HK-2 (cell line): ENCODE results near the gene SPECC1L.

Experiments used
- DNase-seq: peaks from one replicate; pipeline ENCODE4 v3.0.0-alpha.2; 2018; ENCODE audit not compliant: unreplicated experiment

SPECC1L gene

DNA sequence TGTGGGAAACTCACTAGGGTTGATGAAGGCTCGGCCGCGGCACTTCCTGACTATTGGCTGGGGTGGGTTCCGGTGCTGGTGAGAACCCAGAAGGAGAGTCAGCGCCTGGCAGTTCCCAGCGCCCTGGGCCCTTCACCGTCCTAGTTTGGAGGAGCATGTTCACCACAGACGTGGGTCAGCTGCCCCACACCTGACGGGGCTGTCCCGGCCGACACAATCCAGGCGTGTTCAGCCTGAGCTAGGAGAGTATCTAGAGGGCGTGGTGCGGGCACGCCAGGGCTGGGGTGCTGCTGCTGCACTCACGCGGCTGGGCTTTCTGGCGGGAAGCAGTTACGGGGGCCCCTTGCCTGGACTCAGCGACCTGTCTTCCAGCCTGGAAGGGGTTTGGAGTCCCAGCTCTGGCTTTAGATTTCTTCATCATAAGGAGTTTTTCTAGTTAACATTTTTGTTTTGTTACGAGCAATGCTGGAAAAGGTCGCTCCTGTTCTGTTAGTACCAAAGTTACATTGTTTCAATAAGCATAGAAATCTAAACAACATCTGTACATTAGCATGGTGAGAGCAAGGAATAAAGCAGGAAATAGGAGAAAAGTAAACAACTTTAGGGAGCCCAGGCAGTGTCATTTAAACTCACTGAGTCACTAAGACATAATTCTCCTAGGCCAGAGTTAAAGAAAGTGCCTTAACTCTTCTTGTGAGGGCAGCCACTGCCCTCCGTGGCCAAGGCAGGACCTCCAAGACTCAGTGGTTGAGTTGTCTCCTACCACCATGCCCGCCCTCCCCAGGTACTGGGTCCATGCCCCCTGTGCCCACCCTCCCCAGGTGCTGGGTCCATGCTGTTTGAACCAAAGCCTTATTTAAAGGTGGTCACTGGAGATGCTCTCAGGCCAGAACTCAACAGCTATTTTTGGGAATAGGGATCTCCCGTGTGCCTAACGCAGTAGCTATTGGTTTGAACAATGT lies 144.6 kb downstream of the SPECC1L start:
- DNase-seq, result no peak

DNA sequence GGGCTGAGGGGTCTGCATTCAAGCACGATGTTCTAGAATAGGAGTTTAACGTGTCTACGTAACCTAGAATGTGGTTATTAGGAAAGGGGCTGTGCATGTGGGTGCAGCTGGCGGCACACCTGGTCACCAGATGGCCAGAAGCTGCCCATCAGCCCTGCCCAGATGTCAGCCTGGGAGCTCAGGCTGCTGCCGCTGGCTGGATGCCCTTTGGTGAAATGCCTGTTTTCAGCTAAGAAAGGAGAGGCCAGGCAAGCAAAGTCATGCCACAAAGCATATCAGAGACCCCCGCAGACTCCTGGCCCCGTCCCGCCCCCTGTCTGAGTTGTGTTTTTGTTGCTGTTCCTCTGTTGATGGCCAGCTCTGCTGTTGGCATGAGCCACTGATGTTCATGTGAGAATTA lies 145.5 kb downstream of the SPECC1L start:
- no peak for DNase-seq

DNA sequence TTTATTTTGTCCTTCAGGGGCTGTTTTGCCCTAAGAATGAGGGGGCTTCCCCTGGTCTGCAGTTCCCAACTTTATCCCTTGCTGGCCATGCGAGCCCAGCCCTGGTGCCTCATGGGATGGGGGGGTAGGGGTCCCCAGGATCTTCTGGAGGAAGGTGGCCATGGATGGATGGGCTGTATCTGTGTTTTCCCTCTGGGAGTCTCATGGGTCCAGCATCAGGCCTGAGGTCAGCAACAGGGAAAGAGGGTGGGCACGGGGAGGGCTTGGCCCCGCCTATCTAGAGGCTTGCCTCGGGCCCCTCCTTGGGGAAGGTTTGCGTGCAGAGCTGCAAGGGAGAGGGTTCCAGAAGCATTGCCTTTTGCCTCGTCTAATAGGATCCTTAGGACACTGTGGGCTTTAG lies 146.0 kb downstream of the SPECC1L start:
- no peak for DNase-seq

DNA sequence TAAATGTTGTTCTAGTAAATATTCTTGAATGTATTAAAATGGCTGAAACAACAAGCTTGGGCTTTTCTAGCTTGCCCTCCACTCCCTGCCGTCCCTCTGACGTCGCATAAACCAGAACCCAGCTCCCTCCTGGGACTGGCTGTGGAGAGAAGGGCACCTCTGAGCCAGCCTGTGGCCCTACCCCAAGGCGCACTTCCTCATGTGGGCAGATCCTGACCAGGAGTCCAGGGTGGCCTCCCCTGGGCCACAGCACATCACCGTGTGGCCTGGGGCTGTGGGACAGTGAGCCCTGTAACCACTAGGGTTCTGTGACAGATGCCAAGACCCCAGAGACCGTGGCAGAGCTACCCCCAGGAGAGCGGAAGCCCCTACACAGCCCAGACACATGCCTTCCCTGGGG lies 146.6 kb downstream of the SPECC1L start:
- no peak for DNase-seq

DNA sequence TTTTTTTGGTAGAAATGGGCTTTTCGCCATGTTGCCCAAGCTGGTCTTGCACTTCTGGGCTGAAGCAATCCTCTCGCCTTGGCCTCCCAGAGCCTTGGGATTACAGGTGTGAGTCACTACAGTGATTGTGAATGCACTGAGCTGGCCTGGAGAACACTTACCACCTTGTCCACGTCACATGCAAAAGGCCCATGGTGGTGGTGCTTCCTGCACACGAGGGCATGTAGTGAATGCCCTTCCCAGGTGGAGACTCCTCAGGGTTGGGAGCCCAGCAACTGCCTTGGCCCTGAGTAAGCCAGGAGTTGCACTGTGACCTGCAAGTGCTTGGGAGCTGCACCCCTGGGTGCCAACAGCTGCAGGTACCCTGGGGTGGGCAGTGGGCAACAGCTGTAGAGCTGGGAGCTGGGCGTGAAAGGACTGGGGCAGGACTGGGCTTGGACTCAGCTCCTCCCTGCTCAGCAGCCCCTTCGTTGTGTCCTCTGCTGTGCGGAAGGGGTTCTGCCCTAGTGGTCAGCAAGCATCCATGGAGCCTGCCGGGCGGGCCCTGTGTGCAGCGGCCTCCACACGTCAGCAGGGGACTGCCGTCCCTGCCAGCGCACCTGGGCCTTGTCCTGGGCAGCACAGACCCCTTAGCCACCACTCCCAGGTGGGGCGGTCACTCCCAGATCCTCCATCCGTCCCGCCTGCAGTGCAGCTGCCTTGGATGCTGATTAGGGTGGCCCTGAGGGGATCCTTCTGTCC lies 147.4 kb downstream of the SPECC1L start:
- DNase-seq, result no peak

DNA sequence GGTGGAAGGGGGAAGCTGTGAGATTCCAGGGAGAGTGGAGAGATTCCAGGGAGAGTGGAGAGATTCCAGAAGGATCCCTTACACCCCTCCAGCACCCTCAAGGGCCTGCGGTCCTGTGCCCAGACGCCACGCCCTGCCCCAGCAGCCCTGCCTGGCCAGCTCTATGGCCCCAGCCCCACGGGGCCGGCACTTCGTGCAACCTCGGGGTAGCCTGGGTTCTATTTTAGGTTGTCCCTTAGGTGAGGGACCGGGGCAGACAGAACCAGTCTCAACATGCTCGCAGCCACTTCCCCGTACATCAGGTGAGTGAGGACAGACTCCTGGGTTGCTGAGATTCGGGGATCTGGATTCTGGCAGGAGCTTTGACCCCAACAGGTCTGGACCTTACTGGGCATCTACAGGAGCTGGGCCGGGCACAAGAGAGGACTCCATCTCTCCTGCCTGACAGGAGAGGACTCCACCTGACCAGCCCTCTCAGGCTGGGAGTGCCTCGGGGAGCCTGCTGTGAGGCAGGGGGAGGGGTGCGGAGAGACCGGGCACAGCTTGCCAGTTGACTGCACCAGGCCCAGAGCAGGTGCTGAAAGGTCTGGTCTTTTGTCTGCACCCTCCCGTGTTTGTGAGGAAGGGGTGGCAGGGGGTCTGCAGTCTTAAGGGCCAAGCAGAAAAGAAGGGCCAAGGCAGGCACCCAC lies 148.3 kb downstream of the SPECC1L start:
- no peak for DNase-seq

DNA sequence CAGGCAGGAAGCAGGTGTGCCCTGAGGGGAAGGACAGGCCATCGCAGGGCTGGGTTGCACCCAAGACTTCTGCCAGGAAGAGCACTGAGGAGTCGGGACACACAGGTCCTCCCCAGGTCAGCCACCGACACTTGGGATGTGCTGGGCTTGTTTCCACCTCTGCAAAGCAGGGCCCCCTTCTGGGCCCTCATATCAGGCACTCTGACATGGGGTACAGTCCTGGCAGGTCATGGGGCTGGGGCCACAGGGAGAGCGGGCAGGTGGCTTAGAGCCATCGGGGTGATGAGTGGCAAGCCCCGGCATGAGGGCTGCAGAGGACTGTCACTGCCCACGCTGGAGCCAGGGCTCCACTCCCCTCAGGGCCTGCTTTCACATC lies 148.8 kb downstream of the SPECC1L start:
- no peak for DNase-seq

DNA sequence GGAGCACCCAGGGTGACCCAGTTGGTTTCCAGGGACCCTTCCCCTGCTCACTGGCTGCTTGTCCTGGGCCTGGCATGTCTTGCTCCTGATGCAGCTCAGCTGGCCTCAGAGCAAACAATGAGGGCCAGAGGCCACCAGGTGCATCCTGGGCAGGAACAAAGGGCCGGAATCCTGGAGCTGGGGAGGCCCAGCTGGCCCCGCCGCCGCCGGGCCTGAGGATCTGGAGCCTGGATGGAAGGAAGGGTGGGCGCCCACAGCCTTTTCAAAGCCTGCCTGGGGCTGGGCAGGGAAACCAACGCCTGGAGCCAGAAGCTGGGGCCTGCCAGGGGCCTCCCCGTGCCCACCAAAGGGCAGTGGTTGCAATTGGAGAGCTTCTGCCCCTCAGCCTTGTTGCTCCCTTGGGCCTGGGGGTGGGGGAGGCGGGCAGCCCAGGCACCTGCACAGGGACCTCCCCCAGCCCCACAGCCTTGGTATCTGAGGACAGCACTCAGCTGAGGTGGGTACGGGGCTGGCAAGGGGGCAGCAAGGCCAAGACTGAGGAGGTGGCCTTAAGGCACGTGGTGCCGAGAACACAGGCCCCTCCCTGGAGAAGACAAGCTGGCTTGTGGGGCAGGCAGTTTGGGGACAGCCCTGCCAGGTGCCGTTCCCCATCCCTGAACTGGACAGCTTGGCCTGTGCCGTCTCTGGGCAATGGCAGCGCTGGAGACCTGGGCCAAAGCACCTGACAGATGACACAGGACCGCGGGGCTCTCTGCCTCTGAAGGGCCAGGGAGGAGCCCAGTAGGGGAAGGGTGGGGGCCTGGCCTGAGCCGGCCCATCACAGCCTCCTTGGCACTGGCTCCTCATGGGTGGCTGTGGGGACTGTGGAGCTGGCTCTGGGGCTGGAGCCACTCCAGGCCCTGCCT lies 149.7 kb downstream of the SPECC1L start:
- DNase-seq, result no peak

DNA sequence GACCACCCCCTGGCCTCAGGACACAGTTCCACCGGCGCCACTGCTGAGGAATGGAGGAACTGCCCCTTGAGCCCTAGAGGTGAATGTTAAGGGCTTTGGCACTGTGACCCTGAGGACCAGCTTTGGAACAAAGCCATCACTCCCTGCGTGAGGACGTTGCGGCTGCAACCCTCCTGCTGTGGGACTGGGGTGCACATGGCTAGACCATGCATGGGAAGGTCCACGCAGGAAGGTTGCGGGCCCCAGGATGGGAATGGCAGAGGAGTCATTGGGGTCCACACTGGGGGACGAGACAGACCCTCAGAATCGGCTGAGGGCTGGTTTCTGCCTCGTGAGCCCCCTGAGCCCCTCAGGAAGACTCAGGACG lies 150.3 kb downstream of the SPECC1L start:
- no peak for DNase-seq

DNA sequence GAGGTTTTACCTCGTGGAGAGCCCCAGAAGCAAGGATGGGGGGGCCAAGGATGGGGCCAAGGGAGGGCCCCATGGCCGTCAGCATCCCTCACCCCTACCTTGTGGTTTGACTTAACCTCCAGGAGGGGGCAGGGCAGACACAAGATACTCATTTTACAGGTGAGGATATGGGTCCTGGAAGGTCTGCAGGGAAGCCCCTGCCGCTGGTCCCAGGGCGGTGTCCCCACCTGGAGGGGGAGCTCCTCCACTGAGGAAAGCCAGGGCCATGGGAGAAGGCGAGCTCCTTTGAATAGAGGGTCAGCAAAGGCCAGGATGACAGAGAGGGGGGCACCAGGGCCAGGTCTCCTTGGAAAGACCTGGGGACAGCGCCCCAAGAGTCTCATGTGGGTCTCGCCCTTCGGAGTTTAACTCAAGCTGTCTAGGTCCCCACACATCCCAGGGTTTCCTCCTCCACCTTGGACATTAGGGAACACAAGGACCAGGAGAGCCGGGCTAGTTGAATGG lies 150.8 kb downstream of the SPECC1L start:
- no peak for DNase-seq

DNA sequence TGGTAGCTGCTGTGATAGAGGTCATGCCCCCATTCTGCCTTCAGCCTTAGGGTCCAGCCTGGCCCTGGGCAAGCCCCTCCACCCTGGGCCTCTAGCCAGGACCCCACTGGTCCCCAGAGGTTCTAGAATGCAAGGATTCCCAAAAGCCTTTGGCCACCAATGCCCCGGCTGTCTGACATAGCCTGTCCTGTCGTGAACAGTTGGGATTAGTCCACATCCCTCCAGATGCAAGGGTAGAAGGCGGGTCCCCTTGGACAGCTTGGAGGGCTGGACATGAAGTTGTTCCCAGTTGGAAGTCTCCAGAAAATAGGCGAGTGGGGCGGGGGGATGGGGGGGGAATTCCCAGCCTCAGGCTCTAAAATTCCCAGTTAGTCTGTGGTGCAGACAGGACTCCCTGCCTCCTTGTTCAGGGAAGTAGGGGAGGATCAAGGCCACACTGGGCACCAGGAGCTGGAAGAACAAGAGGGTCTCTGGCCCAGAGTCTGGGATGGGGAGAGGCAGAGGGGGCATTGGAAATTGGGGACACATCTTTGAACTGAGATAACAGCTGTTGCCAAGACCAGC lies 151.6 kb downstream of the SPECC1L start:
- no peak for DNase-seq

DNA sequence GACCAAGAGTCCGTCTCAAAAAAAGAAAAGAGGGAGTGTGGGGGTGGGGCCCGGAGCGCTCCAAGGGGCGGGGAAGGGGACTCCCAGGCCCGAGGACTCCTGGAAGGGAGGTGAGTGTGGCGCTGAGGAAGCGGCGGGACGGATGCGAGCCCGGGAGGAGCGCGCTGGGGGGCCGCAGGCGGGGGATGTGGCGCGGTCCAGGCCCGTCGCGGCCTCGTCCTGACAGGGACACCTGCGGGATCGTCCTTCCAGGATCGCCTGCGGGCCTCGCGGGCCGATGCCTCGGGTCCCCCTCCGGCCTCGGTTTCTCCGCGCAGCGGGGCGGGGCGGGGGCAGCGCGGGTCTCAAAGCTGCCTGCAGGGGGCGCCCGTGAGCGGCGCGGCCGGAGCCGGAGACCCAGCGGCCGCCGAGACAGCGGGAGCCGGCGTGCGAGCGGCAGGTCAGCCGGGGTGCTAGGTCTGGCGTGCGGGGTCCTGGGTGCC lies 152.9 kb downstream of the SPECC1L start:
- peak; percentile 68 for DNase-seq

DNA sequence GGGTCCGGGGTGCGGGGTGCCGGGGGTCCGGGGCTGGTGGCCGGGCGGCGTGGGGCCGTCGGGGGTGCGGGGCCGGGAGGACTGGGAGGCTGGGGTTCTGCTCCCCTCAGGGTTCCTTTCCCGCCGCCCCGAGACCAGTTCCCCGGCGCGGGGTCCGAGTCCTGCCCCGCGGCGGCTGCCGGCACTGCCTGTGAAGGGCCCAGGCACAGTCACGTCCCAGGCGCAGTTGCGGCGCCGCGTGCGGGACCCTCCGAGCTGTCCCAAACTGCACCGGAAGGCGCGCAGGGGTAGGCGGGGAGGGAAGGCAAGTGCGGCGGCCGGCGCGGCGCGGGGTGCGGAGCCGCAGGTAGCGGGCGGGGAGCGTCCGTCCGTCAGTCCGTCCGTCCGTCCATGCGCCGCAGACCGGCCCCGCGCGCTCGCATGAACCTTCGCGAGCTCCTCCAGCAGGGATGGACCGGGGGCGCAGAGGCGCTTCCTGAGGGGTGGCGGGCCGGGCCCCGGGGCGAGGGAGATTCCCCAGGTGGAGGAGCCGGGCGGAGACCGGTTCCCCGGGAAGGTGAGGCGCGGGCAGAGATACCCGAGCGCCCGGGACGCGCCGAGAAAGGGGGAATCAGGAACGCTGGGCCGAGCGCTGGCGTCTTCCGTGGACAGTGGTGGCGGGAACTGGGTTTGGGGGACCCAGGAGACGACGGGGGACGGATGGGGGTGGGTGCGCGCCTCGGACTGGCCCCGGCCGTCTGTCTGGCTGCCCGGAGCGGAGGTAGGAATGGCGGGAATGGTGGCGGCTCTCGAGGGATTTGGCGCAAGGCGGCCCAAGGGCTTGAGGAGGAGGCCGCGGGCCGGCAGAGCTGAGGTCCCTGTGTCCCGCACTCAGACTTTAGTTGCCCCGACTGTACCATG lies 153.6 kb downstream of the SPECC1L start:
- peak; percentile 43 for DNase-seq

DNA sequence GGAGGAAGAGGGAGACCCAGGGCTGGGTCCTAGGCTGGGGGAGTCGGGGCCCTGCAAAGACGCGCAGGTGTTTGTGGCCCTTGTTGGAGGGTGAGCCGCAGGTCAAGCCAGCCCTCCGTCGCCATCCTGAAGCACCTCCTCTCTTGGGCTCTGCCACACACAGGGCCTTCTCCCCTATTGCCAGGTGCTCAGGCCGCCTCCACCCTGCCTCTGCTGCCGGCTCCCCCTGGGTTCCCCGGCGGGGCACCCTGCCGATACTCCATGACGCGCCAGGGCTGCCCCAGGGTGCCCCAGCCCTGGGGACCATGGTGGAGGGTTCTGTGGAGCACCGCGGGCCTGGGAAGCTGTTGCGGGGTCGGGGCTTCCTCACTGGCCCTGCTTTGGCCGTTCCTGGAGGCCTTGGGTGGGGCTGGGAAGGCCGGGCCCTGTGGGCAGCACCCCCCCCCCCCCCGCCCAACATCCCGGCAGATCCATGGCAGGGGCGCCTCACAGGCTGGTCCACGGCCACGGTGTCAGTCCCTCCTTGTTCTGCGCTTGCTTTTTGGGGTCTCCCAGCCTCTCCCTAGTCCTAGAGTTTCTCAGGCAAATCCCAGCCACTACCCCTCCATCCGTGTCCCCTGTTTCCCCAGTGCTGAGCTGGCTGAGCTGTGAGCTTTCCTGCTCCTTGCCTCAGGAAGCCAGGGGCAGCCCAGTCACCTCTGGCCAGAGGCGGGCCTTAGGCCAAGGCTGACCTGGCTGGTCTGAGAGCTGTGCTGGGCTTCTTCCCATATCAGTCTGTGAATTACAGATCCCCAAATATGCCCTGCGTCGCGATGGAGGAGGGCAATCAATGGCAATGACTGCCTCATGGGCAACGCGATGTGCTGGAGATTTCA lies 154.5 kb downstream of the SPECC1L start:
- no peak for DNase-seq

DNA sequence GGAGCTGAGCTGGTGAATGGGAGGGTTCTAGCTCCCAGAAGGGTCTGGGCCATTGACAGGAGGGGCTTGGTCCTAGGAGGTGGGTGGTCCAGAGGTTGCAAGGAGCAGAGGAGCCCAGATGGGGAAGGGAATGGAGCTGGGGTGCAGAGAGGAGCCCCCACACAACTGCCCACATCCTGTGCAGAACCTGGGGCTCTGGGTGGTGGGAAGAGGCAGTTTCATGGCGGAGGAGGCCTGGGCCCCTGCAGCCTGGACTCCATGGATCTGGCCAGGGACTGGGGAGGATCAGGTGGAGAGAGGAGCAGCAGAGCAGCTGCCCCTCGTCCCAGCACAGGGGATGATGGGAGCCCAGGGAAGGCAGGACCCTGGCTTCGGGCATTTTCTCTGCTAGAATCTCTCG lies 155.8 kb downstream of the SPECC1L start:
- no peak for DNase-seq

DNA sequence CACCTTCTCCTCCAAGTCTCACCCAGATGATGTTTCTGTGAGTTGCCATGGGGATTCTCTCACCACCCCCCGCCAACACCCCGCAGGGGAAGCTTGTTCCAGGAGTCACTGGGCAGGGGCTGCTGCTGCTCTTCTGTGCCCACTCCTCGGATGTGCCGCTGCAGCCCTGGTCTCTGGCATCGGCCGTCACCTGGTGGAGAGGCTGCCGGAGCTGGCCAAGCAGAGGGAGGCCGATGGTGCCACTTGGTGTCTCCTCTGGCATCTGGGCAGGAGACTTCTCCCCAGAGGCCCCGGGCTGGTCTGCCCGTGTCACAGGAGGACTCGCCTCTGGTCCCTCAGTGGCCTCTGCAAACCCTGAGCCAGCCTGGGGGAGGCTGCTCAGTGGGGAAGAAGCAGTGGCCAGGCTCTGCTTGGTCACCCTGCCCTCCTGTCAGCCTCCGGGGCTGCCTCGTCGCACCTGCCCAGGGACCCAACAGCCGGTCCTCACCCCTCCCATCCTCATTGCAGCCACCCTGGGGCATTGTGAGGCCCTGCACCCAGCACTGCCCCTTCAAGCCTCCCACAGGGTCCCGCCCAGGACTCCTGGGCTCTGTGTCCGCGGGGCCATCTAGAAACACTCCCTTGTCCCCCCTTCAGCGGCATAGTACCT lies 156.3 kb downstream of the SPECC1L start:
- DNase-seq, result no peak

DNA sequence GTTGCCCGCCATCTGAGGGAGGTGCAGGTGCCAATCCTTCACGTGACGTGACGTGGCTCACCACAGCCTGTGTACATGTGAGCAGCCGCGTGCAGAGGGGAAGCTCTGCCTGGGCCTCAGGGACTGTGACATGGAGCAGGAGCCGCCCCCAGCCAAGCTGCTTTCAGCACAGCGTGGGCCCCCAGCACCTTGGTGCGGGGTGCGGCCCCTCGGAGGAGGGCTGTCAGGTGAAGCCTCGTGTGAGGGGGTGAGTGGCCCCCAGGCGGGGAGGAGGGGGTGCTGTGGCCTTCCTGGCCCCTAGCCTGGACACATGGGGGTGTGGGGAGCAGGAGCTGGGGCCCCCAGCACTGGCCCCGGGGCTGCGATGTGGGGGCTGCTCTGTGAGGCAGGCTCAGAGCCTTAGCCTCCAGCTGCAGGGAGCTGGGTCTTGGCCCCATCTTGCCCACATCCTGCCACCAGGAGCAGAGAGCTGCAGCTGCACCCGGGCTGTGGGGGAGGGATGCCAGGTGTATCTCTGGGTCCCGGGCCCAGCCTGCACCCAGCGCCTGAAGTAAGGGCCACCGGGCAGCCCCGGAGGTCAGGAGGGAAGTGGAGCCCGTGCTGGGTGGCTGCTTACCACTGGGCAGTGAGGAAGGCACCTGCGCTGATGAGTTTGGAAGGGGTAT lies 157.0 kb downstream of the SPECC1L start, which contains the start of gene ADORA2A:
TSS of gene ADORA2A (plus strand) at position 100 of the 665 bp plus-strand sequence. CDS start 5,806 bp downstream, outside the sequence.
- no peak for DNase-seq
